H1 (cell line): ENCODE data around the gene PCYT2. TPM values are rescaled to one million over a fixed set of nuclear protein-coding genes. Genes with fewer than 3 reads are reported as not detected.

Experiments used
- BACH1 ChIP-seq: IDR thresholded peaks from 2 replicates; pipeline ENCODE4 v1.6.1; 2012; ENCODE audit warnings: low read length, improper control_type of control experiment
- CBX8 ChIP-seq: fragments of 300-800, 300-1000 bp; sonication (generic); IDR thresholded peaks from 2 replicates; pipeline ENCODE4 v1.7.1; 2016; ENCODE audit warnings: low read depth, low read length, borderline replicate concordance
- CEBPB ChIP-seq: IDR thresholded peaks from 2 replicates; pipeline ENCODE4 v1.6.1; 2012; ENCODE audit warnings: low read depth, low read length
- CHD2 ChIP-seq: IDR thresholded peaks from 2 replicates; pipeline ENCODE4 v1.6.1; 2012; ENCODE audit warnings: low read length, improper control_type of control experiment
- CREB1 ChIP-seq: IDR thresholded peaks from 2 replicates; pipeline ENCODE4 v1.6.1; 2012; ENCODE audit warnings: inconsistent platforms
- EGR1 ChIP-seq: IDR thresholded peaks from 2 replicates; pipeline ENCODE4 v1.6.1; 2011; ENCODE audit warnings: low read depth, low read length, borderline replicate concordance
- GABPA ChIP-seq: IDR thresholded peaks from 2 replicates; pipeline ENCODE4 v1.6.1; 2011; ENCODE audit warnings: mild to moderate bottlenecking, low read length, moderate library complexity, borderline replicate concordance; ENCODE audit not compliant: insufficient read depth
- HDAC2 ChIP-seq, 2 experiments: fragments of 300-600 bp in 1 of 2; sonication (generic) in 1 of 2; IDR thresholded peaks; 2 replicates each; pipeline ENCODE4 v1.6.1; 2011 to 2012; ENCODE audit warnings: low read depth in 2 of 2, low read length in 2 of 2, mild to moderate bottlenecking in 2 of 2, moderate library complexity in 2 of 2, borderline replicate concordance in 1 of 2, inconsistent platforms in 1 of 2
- JUND ChIP-seq: IDR thresholded peaks from 2 replicates; pipeline ENCODE4 v1.6.1; 2011; ENCODE audit warnings: mild to moderate bottlenecking, improper control_type of control experiment, low read length
- KDM1A ChIP-seq: fragments of 200-600, 300-600 bp; sonication (generic); IDR thresholded peaks from 2 replicates; pipeline ENCODE4 v1.7.1; 2016; ENCODE audit warnings: mild to moderate bottlenecking, low read length, borderline replicate concordance
- KDM4A ChIP-seq: IDR thresholded peaks from one replicate; pipeline ENCODE4 v1.7.1; 2012; ENCODE audit warnings: low read depth, mild to moderate bottlenecking, moderate library complexity, low read length, inconsistent platforms; ENCODE audit not compliant: severe bottlenecking
- NANOG ChIP-seq: IDR thresholded peaks from 2 replicates; pipeline ENCODE4 v1.6.1; 2011; ENCODE audit warnings: low read length, low read depth, mild to moderate bottlenecking, inconsistent platforms; ENCODE audit not compliant: insufficient read depth, poor library complexity, severe bottlenecking
- POU5F1 ChIP-seq: IDR thresholded peaks from 2 replicates; pipeline ENCODE4 v1.6.1; 2011; ENCODE audit warnings: low read depth, mild to moderate bottlenecking, low read length, moderate library complexity
- RAD21 ChIP-seq, 2 experiments: IDR thresholded peaks in 1 of 2; conservative IDR thresholded peaks in 1 of 2; 2 replicates each; pipeline ENCODE4 v1.6.1; 2011; ENCODE audit warnings: low read depth in 2 of 2, low read length in 2 of 2, improper control_type of control experiment in 1 of 2, inconsistent platforms in 1 of 2, mild to moderate bottlenecking in 1 of 2, moderate library complexity in 1 of 2
- RBBP5 ChIP-seq: IDR thresholded peaks from 2 replicates; pipeline ENCODE4 v1.7.1; 2012; ENCODE audit warnings: low read depth, mild to moderate bottlenecking, inconsistent platforms, low read length, moderate library complexity, borderline replicate concordance
- SRF ChIP-seq: IDR thresholded peaks from 2 replicates; pipeline ENCODE4 v1.6.1; 2011; ENCODE audit warnings: mild to moderate bottlenecking, low read depth, low read length, moderate library complexity
- TBP ChIP-seq: IDR thresholded peaks from 2 replicates; pipeline ENCODE4 v1.6.1; 2011; ENCODE audit warnings: low read depth, low read length, improper control_type of control experiment
- TCF12 ChIP-seq: IDR thresholded peaks from 2 replicates; pipeline ENCODE4 v1.6.1; 2011; ENCODE audit warnings: low read depth, mild to moderate bottlenecking, low read length
- TEAD4 ChIP-seq: IDR thresholded peaks from 2 replicates; pipeline ENCODE4 v1.6.1; 2012; ENCODE audit warnings: low read depth, low read length, inconsistent platforms, mixed read lengths
- YY1 ChIP-seq: IDR thresholded peaks from 2 replicates; pipeline ENCODE4 v1.6.1; 2011; ENCODE audit warnings: low read depth, mild to moderate bottlenecking, low read length
- polyA plus RNA-seq, 7 experiments: library from polyadenylated mRNA; depleted of rRNA in 3 of 7; stranded (reverse) in 5 of 7; unstranded in 2 of 7; fragments of >200 nt in 5 of 7; fragments of 200-250 nt in 2 of 7; gene quantifications; 1 replicate in 5 of 7; 2 replicates in 1 of 7; 4 replicates in 1 of 7; pipeline versions ENCODE4 v1.2.1 to v1.2.3, GENCODE V29; 2011 to 2013; ENCODE audit warnings: missing spikeins in 2 of 7, mixed read lengths in 2 of 7
- total RNA-seq: library from RNA; stranded (reverse); fragmentation: NEBNext Ultra II Directional; extraction: Animal tissue kit (Norgen Biotek cat#: 25700); gene quantifications from 2 replicates; pipeline ENCODE4 v1.2.1, GENCODE V29; 2021
- TF ChIP-seq, protein P1 (sequence below): IDR thresholded peaks from 2 replicates; pipeline ENCODE4 v1.6.1; 2011; ENCODE audit warnings: low read depth, mild to moderate bottlenecking, low read length; ENCODE audit not compliant: insufficient read depth
- TF ChIP-seq, protein P2 (sequence below): IDR thresholded peaks from 2 replicates; pipeline ENCODE4 v1.6.1; 2012; ENCODE audit warnings: inconsistent platforms

PCYT2 gene
- total and polyA plus RNA-seq, 2 of the 8 experiments (the other 6 are each of a cell fraction or from before 2014, with no cell fraction given), result 29.9 to 31.3 TPM

DNA sequence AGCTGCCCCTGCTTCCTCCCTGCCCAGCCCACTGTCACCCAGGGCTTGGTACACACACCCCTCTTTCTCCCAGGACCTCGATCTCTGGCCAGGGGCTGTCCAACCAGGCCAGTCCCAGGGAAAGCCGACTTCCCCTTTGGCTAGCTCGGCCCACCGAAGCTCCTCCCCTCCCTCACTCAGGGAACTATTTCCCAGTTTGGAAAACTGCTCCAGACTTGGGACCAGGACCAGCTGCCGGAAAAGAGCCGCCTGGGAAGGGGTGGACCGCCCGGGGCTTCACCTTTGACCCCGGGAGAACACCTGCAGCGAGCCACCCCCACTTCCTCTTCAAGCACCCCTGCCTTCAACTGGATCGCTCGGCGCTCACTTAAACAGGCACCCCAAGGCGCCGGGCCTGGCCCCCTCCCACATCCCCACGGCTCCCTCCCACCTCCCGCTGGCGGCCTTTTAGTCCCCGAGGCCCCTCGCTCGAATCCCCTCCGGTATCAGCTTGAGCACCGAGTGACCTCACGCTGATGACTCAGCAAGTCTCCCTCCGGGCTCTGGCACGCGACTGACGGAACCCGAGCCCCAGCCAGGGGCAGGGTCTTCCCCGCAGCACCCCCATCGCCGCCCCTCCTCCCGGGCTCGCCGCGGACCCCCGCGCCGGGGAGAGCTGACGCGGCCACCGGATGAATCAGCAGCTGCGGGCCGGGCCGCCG is 15.4 kb upstream of the PCYT2 start (continued):
- TF ChIP-seq EGR1 (no peak), CBX8 (no peak), RBBP5 (peak; percentile 8; the same call in 1 of the 2 replicates), CHD2 (no peak), NANOG (no peak), GABPA (no peak), YY1 (no peak), TCF12 (no peak), CEBPB (no peak), KDM1A (no peak), RAD21 (IDR thresholded peaks at IDR 0.05 in 1 of 2, conservative IDR thresholded peaks at IDR 0.05 in 1 of 2; ENCODE audit: low read depth in 2 of 2, low read length in 2 of 2) (no peak), HDAC2 (IDR thresholded peaks at IDR 0.05; ENCODE audit: borderline replicate concordance in 1 of 2, low read depth in 2 of 2, low read length in 2 of 2) (no peak), TEAD4 (no peak), TBP (no peak), BACH1 (peak; percentile 89), POU5F1 (no peak), JUND (peak; percentile 69), KDM4A (no peak), CREB1 (peak; percentile 35; the same call in 1 of the 2 replicates), SRF (no peak)
- TF ChIP-seq, protein P1, sequence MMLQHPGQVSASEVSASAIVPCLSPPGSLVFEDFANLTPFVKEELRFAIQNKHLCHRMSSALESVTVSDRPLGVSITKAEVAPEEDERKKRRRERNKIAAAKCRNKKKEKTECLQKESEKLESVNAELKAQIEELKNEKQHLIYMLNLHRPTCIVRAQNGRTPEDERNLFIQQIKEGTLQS, result no peak
- TF ChIP-seq, protein P2, sequence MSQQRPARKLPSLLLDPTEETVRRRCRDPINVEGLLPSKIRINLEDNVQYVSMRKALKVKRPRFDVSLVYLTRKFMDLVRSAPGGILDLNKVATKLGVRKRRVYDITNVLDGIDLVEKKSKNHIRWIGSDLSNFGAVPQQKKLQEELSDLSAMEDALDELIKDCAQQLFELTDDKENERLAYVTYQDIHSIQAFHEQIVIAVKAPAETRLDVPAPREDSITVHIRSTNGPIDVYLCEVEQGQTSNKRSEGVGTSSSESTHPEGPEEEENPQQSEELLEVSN, result no peak
